GM12801 (cell line): ENCODE results near the gene ADAMTS9.

Experiments used
- TF ChIP-seq, protein P1 (sequence below): IDR thresholded peaks from one replicate; pipeline ENCODE4 v1.5.1; 2011; ENCODE audit warnings: control low read depth; ENCODE audit not compliant: insufficient read length; ENCODE audit errors: extremely low read depth

Gene ADAMTS9

DNA sequence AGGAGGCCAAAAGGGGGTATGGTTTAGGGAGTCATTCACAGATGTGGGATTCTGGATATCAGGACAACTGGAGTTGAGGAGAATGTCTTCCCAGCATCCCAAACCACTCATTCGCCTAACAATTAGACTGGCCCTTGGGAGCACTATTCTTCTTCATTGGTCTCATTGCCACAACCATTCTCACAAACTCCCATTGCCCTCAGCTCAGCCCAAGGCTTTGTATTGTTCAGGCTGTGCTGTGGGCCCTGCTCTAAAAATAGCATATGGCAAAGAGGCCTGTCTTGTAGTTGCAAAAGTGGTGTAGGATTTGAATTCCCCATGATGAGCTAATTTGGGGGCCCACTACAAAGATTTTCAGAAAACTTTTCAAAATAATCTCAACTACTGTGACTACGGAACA is 6.3 kb upstream of the ADAMTS9 start:
- TF ChIP-seq, protein P1, sequence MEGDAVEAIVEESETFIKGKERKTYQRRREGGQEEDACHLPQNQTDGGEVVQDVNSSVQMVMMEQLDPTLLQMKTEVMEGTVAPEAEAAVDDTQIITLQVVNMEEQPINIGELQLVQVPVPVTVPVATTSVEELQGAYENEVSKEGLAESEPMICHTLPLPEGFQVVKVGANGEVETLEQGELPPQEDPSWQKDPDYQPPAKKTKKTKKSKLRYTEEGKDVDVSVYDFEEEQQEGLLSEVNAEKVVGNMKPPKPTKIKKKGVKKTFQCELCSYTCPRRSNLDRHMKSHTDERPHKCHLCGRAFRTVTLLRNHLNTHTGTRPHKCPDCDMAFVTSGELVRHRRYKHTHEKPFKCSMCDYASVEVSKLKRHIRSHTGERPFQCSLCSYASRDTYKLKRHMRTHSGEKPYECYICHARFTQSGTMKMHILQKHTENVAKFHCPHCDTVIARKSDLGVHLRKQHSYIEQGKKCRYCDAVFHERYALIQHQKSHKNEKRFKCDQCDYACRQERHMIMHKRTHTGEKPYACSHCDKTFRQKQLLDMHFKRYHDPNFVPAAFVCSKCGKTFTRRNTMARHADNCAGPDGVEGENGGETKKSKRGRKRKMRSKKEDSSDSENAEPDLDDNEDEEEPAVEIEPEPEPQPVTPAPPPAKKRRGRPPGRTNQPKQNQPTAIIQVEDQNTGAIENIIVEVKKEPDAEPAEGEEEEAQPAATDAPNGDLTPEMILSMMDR: no peak

GRCh38 chr3:64693031-64693430 is 5.2 kb upstream of the ADAMTS9 start:
- TF ChIP-seq, protein P1: no peak

DNA sequence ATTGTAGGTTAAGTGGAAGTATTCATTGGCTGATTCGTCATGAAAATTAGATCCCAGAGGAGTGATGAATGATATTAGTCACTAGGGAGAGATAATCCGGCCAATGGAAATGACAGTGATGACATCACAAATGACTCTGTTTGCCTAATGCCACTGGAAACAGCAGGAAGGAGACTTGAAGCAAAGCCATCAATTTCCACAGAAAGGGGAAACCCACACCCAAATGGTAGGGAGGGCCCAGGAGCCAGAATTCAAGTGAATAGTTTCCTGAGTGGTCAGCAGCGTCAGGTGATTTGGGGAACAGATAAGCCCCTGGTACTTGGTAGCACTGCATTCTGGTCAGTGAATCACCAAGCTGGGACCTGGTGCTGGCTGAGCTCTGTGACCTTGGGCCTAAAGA is 3.3 kb upstream of the ADAMTS9 start:
- TF ChIP-seq, protein P1: no peak

GRCh38 chr3:64687086-64687780 is 567 bp downstream of the ADAMTS9 start:
- TF ChIP-seq, protein P1: no peak

DNA sequence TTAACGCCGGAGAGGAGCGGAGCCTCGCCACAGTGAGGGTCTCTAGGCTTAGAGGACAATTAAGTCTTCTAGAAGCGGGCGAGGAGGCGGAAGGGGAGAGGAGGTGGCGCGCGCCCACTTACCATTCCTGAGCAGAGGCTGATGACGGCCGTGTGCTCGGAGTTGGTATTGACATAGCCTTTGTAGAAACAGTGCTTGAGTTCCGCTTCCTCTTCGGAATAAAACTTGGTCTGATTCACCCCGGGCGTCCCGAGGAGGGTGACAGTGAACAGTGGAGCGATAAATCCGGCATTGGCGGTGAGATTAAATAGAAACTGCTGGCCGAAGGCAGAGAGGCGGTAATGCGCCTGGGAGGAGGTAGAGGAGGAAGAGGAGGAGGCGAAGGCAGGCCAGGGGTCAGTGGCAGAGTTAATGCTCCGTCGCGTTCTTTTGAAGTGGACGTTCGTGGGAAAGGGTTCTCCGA is 1.3 kb downstream of the ADAMTS9 start:
- TF ChIP-seq, protein P1: no peak

DNA sequence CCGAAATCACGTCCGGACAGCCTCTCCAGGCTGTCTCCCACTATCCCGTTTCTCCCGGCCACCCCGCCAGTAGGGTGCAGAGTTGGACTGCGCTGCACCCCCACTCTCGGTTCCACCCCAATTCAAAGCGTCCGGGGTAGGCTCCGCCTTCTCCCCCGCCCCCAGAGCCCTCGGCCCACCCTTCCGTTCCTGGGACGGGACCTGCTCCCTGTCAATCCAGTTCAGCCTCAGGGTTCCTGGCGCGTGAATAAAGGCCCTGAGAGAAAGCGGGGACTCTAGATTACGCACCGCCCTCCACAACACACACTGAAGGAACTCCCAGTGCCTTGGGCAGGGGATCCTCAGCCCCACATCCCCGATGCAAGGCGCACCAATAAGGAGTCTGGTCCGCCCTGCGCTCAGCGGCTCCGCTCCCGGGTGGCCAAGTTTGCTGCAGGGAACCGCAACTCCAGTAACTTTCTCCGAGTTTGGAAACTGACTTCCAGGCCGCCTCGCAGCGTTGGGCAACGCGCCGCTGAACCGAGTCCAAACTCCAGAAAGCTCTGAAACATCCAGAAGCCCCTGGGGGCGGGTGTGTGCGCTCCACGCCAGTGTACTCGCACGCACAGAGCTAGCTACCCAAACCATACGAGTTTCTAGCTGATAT is 1.9 kb downstream of the ADAMTS9 start:
- TF ChIP-seq, protein P1: no peak

DNA sequence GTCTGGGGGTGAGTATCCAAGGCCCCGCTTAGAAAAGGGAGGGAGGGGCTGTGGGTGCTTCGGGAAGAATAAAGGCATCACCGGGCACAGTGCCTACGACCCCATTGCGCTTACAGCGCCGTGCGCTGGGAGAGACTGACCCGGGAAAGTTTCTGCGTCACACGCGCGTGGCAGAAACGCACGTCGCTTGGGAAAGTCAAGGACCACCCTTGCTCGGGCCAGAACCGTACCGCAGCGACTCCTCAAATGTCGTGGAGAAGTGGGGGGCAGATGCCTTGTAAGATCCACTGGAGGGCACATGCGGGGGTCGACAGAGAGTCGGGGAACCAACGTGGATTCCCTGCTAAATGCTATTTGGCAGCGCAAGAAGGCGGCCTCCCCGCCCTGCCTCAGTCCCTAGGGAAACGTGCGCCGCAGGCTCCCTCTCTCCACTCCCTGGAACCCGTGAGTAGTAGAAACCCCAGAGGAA is 2.4 kb downstream of the ADAMTS9 start:
- TF ChIP-seq, protein P1: no peak
